K562 (cell line): ENCODE data around the gene PRKAR2B. TPM values are rescaled to one million over a fixed set of nuclear protein-coding genes. Genes with fewer than 3 reads are reported as not detected.
A peak's percentile ranks its signal among the peaks of the same experiment; 100 is the strongest.

Source experiments
- CCNT2 ChIP-seq: IDR thresholded peaks from 2 replicates; pipeline ENCODE4 v1.6.1; 2011; ENCODE audit warnings: borderline replicate concordance, low read depth, mild to moderate bottlenecking, moderate library complexity, mixed read lengths, low read length; ENCODE audit not compliant: insufficient read length; ENCODE audit errors: extremely low read depth
- EZH2 ChIP-seq: IDR thresholded peaks from 2 replicates; pipeline ENCODE4 v1.6.1; 2012; ENCODE audit warnings: low read depth, mild to moderate bottlenecking, inconsistent platforms, low read length, borderline replicate concordance
- HMG20B ChIP-seq: fragments of 250-450 bp; sonication (Bioruptor Pico); IDR thresholded peaks from 2 replicates; pipeline ENCODE4 v1.5.0; 2021; ENCODE audit warnings: mild to moderate bottlenecking
- JUNB ChIP-seq: fragments of 450-650 bp; formaldehyde crosslinking; conservative IDR thresholded peaks from 2 replicates; pipeline ENCODE4 v1.4.0; 2020; ENCODE audit warnings: mild to moderate bottlenecking
- JUND ChIP-seq, 2 experiments: IDR thresholded peaks; 2 replicates in 1 of 2; 3 replicates in 1 of 2; pipeline ENCODE4 v1.6.1; 2011; ENCODE audit warnings: borderline replicate concordance in 2 of 2, low read depth in 2 of 2, low read length in 2 of 2, improper control_type of control experiment in 1 of 2, missing biosample characterization in 1 of 2, missing genetic modification characterization in 1 of 2, missing genetic modification reagents in 1 of 2
- MEF2A ChIP-seq: IDR thresholded peaks from 2 replicates; pipeline ENCODE4 v1.6.1; 2011; ENCODE audit warnings: low read depth, mild to moderate bottlenecking, low read length, moderate library complexity; ENCODE audit not compliant: control insufficient read depth
- NR2F6 ChIP-seq: fragments of 450-650 bp; formaldehyde crosslinking; IDR thresholded peaks from 2 replicates; pipeline ENCODE4 v1.4.0; 2020; ENCODE audit warnings: mild to moderate bottlenecking
- SP2 ChIP-seq: IDR thresholded peaks from 2 replicates; pipeline ENCODE4 v1.6.1; 2011; ENCODE audit warnings: mild to moderate bottlenecking, low read depth, low read length, moderate library complexity; ENCODE audit not compliant: poor library complexity, severe bottlenecking; ENCODE audit errors: extremely low read depth
- TCF3 ChIP-seq: sonication (generic); formaldehyde crosslinking; IDR thresholded peaks from 2 replicates; pipeline ENCODE4 v1.4.0; 2020; ENCODE audit warnings: mild to moderate bottlenecking, missing genetic modification reagents
- TFAM ChIP-seq: fragments of 250-450 bp; sonication (Bioruptor Pico); conservative IDR thresholded peaks from 2 replicates; pipeline ENCODE4 v1.5.0; 2021; ENCODE audit warnings: mild to moderate bottlenecking, moderate library complexity
- ZSCAN32 ChIP-seq: fragments of 450-650 bp; formaldehyde crosslinking; IDR thresholded peaks from 2 replicates; pipeline ENCODE4 v1.4.0; 2020; ENCODE audit warnings: mild to moderate bottlenecking, moderate library complexity
- polyA plus RNA-seq, 8 experiments: library from polyadenylated mRNA; depleted of rRNA in 4 of 8; stranded (reverse) in 5 of 8; unstranded in 3 of 8; fragments of >200 nt; fragmentation: Nextera tagmentation in 2 of 8; fragmentation: Illumina TruSeq in 1 of 8; extraction: Ambion mirVana in 2 of 8; extraction: Trizol in 1 of 8; gene quantifications; 2 replicates each; pipeline versions ENCODE4 v1.2.1 to v1.2.3, GENCODE V29; 2011 to 2014; ENCODE audit warnings: inconsistent platforms in 1 of 8, missing spikeins in 1 of 8
- total RNA-seq, 7 experiments: library from RNA; depleted of rRNA in 6 of 7; stranded (reverse); fragments of >200 nt in 6 of 7; fragmentation: Illumina TruSeq in 2 of 7; extraction: Trizol in 2 of 7; gene quantifications; 2 replicates each; pipeline versions ENCODE4 v1.2.1 to v1.2.3, GENCODE V29; 2011 to 2021; ENCODE audit warnings: low replicate concordance in 1 of 7
- TF ChIP-seq, protein P1 (sequence below): fragments of 250-450 bp; sonication (Bioruptor Pico); IDR thresholded peaks from 2 replicates; pipeline ENCODE4 v1.5.0; 2020; ENCODE audit warnings: mild to moderate bottlenecking
- TF ChIP-seq, protein P2 (sequence below): IDR thresholded peaks from 2 replicates; pipeline ENCODE4 v1.6.1; 2014; ENCODE audit warnings: antibody characterized with exemption
- TF ChIP-seq, protein P3 (sequence below), 2 experiments: fragments of 450-650 bp; formaldehyde crosslinking in 1 of 2; IDR thresholded peaks; 2 replicates each; pipeline versions ENCODE4 v1.4.0 to v1.6.1; 2014 to 2020; ENCODE audit warnings: mild to moderate bottlenecking in 2 of 2, borderline replicate concordance in 1 of 2, low read depth in 1 of 2

Gene PRKAR2B
- total and polyA plus RNA-seq, 9 of the 15 experiments (the other 6 are each of a cell fraction or from before 2014, with no cell fraction given) = 59.0 to 173 (median 129) TPM

- TF ChIP-seq, protein P1, sequence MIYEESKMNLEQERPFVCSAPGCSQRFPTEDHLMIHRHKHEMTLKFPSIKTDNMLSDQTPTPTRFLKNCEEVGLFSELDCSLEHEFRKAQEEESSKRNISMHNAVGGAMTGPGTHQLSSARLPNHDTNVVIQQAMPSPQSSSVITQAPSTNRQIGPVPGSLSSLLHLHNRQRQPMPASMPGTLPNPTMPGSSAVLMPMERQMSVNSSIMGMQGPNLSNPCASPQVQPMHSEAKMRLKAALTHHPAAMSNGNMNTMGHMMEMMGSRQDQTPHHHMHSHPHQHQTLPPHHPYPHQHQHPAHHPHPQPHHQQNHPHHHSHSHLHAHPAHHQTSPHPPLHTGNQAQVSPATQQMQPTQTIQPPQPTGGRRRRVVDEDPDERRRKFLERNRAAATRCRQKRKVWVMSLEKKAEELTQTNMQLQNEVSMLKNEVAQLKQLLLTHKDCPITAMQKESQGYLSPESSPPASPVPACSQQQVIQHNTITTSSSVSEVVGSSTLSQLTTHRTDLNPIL (CRISPR knock-in tag) = no peak
- TF ChIP-seq JUND (IDR thresholded peaks at IDR 0.05; ENCODE audit: borderline replicate concordance, low read depth, low read length) = peak; percentile 88
- TF ChIP-seq JUND (tag; IDR thresholded peaks at IDR 0.05; ENCODE audit: borderline replicate concordance, low read depth, low read length) = peak; percentile 91
- TF ChIP-seq TFAM (CRISPR knock-in tag) = no peak
- TF ChIP-seq, protein P2, sequence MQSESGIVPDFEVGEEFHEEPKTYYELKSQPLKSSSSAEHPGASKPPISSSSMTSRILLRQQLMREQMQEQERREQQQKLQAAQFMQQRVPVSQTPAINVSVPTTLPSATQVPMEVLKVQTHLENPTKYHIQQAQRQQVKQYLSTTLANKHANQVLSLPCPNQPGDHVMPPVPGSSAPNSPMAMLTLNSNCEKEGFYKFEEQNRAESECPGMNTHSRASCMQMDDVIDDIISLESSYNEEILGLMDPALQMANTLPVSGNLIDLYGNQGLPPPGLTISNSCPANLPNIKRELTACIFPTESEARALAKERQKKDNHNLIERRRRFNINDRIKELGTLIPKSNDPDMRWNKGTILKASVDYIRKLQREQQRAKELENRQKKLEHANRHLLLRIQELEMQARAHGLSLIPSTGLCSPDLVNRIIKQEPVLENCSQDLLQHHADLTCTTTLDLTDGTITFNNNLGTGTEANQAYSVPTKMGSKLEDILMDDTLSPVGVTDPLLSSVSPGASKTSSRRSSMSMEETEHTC = no peak
- TF ChIP-seq, protein P3, sequence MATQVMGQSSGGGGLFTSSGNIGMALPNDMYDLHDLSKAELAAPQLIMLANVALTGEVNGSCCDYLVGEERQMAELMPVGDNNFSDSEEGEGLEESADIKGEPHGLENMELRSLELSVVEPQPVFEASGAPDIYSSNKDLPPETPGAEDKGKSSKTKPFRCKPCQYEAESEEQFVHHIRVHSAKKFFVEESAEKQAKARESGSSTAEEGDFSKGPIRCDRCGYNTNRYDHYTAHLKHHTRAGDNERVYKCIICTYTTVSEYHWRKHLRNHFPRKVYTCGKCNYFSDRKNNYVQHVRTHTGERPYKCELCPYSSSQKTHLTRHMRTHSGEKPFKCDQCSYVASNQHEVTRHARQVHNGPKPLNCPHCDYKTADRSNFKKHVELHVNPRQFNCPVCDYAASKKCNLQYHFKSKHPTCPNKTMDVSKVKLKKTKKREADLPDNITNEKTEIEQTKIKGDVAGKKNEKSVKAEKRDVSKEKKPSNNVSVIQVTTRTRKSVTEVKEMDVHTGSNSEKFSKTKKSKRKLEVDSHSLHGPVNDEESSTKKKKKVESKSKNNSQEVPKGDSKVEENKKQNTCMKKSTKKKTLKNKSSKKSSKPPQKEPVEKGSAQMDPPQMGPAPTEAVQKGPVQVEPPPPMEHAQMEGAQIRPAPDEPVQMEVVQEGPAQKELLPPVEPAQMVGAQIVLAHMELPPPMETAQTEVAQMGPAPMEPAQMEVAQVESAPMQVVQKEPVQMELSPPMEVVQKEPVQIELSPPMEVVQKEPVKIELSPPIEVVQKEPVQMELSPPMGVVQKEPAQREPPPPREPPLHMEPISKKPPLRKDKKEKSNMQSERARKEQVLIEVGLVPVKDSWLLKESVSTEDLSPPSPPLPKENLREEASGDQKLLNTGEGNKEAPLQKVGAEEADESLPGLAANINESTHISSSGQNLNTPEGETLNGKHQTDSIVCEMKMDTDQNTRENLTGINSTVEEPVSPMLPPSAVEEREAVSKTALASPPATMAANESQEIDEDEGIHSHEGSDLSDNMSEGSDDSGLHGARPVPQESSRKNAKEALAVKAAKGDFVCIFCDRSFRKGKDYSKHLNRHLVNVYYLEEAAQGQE (IDR thresholded peaks at IDR 0.05; ENCODE audit: borderline replicate concordance) = no peak
- TF ChIP-seq, protein P3 (CRISPR knock-in tag; IDR thresholded peaks at IDR 0.05; ENCODE audit: low read depth) = no peak
- peak; percentile 30 for TF ChIP-seq CCNT2
- no peak for TF ChIP-seq ZSCAN32 (CRISPR knock-in tag)
- TF ChIP-seq MEF2A = no peak
- no peak for TF ChIP-seq JUNB
- no peak for TF ChIP-seq NR2F6 (CRISPR knock-in tag)
- no peak for TF ChIP-seq SP2
- no peak for TF ChIP-seq EZH2
- no peak for TF ChIP-seq TCF3
- TF ChIP-seq HMG20B (CRISPR knock-in tag) = no peak
Observed at GRCh38 chr7:107165341-107165740, 120.8 kb downstream of the PRKAR2B start (continued).
